Measurements from ENCODE around the gene ZNF169.

DNA sequence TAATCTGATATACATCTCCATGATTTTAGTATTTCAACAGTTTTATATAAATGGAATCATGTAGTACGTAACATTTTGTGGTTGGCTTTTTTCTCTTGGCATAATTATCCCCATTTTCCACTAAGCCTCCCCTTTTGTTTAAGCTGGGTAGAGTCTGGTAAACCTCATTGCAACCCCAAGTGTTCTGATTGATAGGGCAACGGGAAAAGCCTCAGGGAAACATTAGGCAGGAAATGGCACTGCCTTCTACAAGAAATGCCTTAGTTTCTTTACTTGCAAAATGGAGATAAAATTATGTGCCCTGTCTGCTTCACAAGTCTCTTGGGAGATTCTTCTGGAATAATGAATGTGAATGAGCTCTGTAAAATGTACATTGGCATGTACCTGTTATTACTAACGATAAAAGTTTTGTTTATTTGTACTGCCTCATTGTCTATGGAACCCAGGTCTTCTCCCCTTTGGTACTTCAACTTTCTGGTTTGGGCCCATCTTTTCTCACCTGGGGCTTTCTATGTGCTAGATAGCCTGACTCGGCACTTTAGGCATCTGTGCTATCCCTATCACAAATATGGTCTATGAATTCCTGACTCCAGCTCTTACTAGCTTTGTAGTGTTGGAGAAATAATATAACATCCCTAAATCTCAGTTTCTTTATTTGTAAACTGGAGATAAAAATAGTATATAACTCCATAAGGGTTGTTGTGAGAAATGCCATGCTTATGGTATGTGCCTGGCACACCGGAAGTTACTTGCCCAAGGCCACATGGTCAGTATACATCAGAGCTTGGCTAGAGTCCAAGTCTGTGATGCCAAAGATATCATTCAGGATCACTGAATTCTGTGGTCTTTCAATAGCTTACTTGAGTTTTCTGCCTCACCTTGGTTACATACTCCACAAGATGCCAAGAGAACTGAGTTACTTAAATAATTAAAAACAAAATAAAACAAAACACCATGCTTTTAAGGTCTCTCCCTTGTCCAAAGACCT is 48.2 kb upstream of the ZNF169 start:
- TF ChIP-seq, protein P1, sequence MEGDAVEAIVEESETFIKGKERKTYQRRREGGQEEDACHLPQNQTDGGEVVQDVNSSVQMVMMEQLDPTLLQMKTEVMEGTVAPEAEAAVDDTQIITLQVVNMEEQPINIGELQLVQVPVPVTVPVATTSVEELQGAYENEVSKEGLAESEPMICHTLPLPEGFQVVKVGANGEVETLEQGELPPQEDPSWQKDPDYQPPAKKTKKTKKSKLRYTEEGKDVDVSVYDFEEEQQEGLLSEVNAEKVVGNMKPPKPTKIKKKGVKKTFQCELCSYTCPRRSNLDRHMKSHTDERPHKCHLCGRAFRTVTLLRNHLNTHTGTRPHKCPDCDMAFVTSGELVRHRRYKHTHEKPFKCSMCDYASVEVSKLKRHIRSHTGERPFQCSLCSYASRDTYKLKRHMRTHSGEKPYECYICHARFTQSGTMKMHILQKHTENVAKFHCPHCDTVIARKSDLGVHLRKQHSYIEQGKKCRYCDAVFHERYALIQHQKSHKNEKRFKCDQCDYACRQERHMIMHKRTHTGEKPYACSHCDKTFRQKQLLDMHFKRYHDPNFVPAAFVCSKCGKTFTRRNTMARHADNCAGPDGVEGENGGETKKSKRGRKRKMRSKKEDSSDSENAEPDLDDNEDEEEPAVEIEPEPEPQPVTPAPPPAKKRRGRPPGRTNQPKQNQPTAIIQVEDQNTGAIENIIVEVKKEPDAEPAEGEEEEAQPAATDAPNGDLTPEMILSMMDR (IDR thresholded peaks at IDR 0.05; ENCODE audit: control extremely low read depth in 1 of 3, insufficient read depth in 1 of 3, low read depth in 1 of 3, low read length in 3 of 3) = no peak
- TF ChIP-seq RAD21 (IDR thresholded peaks at IDR 0.05 in 1 of 2, conservative IDR thresholded peaks at IDR 0.05 in 1 of 2; ENCODE audit: low read depth in 2 of 2, low read length in 2 of 2) = no peak
- TF ChIP-seq, protein P2, sequence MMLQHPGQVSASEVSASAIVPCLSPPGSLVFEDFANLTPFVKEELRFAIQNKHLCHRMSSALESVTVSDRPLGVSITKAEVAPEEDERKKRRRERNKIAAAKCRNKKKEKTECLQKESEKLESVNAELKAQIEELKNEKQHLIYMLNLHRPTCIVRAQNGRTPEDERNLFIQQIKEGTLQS (IDR thresholded peaks at IDR 0.05; ENCODE audit: insufficient read depth, low read depth, low read length) = no peak
- no peak for TF ChIP-seq RFX5 (IDR thresholded peaks at IDR 0.05; ENCODE audit: borderline replicate concordance, low read depth, low read length)
- no peak for TF ChIP-seq POLR2A (IDR thresholded peaks at IDR 0.05; ENCODE audit: control extremely low read depth in 1 of 2, low read depth in 2 of 2, low read length in 2 of 2)
- TF ChIP-seq BACH1 (IDR thresholded peaks at IDR 0.05; ENCODE audit: low read length) = no peak
- TF ChIP-seq CEBPB (IDR thresholded peaks at IDR 0.05; ENCODE audit: low read depth, low read length) = no peak
- TF ChIP-seq JUND (IDR thresholded peaks at IDR 0.05; ENCODE audit: low read length) = no peak

Measured in H1 (cell line).